Activated CD8-positive, alpha-beta memory T cell treated with anti-CD3 and anti-CD28 coated beads for 36 hours (primary cell): ENCODE results near the gene CRYBG1. TPM values are rescaled to one million over a fixed set of nuclear protein-coding genes. Genes with fewer than 3 reads are reported as not detected.

Experiments
- CTCF ChIA-PET: fragments of 350-600 bp; sonication (Branson Sonifier 250); formaldehyde crosslinking; loops from one replicate; lab custom pipeline; 2021; ENCODE audit warnings: antibody characterized with exemption; lab: Charles Lee
- POLR2A ChIA-PET: fragments of 350-600 bp; sonication (Branson Sonifier 250); formaldehyde crosslinking; loops from one replicate; lab custom pipeline; 2021; ENCODE audit warnings: antibody characterized with exemption; lab: Charles Lee
- total RNA-seq, 2 experiments: library from RNA; stranded (reverse); gene quantifications; one replicate each; pipeline ENCODE4 v1.2.3, GENCODE V29; 2021

CRYBG1 gene
- total RNA-seq: 10 to 100 TPM; 31.8 to 32.3 TPM

DNA sequence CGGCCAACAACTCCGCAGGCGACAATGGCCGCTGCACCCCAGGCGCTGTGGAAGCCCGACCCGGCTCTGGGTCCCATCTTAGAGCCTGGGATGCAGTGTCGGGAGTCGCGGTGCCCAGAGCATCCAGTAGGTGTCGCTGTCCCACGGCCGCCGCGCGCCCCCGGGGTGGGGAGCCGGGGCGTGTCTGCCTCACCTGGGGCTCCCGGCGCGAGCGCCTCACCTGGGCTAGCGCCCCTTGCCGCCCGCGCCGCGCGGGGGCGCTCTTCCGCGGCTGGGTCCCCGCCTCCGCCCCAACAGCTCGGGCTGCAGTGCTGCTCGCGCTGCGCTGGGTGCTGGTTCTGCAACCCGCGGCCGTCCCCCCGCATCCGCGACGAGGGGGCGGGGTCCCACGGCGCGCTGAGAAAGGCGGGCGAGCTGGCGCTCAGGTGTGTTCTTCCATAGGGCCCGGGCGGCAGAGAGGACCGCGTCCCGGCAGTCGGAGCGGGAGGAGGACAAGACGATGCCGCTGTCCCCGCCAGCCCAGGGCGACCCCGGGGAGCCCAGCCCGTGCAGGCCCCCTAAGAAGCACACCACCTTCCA lies at the start of gene CRYBG1:
Gene CRYBG1, plus strand, starts transcription at position 308 of the 579 bp plus-strand sequence. Its CDS starts 192 bp downstream, at position 500.
- ChIA-PET POLR2A (no interaction called here), CTCF (interaction anchor here (0.6 to 2.3 kb wide), 15 partner anchors 9 to 193 kb away, joined by 3 to 15 read pairs (median 3); no protein-coding TSS in a partner anchor)

DNA sequence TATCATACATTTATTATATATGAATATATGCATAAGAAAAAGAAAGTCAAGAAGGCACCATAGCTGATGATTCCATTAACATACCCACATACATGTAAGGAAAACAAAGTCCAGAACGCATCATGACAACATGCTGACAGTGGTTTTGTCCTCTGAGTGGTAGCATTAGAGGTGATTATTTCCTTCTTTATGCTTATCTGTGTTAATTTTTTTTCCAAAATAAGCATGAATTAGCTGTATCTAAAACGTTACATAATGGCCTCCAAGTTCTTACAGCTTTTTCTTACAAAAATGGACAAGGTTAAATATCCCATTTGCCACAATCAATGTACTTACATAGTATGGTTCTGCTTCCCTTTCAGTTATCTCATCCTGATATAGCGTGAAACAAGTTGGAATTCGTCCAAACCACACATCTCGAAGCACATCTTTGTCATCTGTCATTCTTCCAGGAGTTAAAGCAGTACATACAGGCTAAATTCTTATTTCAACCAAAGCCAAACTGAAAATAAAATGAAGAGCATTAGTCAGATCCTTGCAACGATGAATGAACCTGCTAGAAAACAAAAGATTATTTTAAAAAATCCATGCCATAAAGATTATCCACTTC lies 44.6 kb upstream of the CRYBG1 start:
- ChIA-PET CTCF (interaction anchor here (0.5 to 1.1 kb wide), 3 partner anchors 9 to 24 kb away, joined by 3 to 4 read pairs (median 3); partner anchors contain the start of gene ATG5), POLR2A (interaction anchor here (0.6 kb wide), 1 partner anchor 17 kb away, joined by 7 read pairs; no protein-coding TSS in a partner anchor)

GRCh38 chr6:106316375-106316766 lies 44.1 kb upstream of the CRYBG1 start:
- POLR2A ChIA-PET: interaction anchor here (0.6 kb wide), 1 partner anchor 16 kb away, joined by 7 read pairs; no protein-coding TSS in a partner anchor
- CTCF ChIA-PET: interaction anchor here (1.1 kb wide), 1 partner anchor 9 kb away, joined by 3 read pairs; the partner anchor contains the start of gene ATG5

GRCh38 chr6:106318061-106318460 lies 42.5 kb upstream of the CRYBG1 start:
- ChIA-PET POLR2A (interaction anchor here (1.1 kb wide), 1 partner anchor 58 kb away, joined by 3 read pairs; no protein-coding TSS in a partner anchor), CTCF (no interaction called here)

- CTCF ChIA-PET: interaction anchor here (0.8 kb wide), 1 partner anchor 17 kb away, joined by 3 read pairs; no protein-coding TSS in a partner anchor
- POLR2A ChIA-PET: no interaction called here
Observed at GRCh38 chr6:106318851-106319250, 41.7 kb upstream of the CRYBG1 start.

- POLR2A ChIA-PET: no interaction called here
Observed at GRCh38 chr6:106321940-106322339, 38.6 kb upstream of the CRYBG1 start.

DNA sequence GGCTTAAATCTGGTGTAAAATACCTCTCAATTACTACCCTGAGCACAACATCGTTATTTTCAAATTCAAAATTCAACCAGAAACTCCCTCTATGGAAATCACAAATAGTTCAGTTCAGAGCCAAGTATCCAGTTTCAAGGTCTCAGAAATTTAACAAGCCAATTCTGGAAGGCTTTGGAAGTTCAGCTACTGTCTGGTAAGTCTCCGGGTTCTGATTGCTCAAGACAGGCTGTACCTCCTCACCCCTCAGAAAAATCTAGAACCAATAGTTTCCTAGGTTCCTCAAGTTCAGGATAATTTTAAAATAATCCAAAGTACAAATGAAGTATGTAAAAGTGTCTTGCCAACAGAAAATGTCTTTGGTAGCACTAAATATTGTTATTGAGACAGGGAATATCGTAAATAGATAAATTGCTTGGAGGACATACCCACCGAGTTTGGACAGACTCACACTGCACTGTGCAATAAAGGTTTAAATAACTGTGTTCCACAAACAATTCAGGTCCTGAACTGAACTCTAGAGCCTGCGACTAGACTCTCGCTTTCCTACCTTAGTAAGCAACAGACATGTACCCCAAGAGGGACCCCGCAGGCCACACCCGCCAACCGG lies 35.7 kb upstream of the CRYBG1 start:
- ChIA-PET CTCF (interaction anchor here (0.6 to 1.3 kb wide), 3 partner anchors 9 to 779 kb away, joined by 3 read pairs; no protein-coding TSS in a partner anchor), POLR2A (interaction anchor here (1.1 kb wide), 1 partner anchor 188 kb away, joined by 4 read pairs; no protein-coding TSS in a partner anchor)

More at GRCh38 chr6:106321940-106322339, 38.6 kb upstream of the CRYBG1 start:
- CTCF ChIA-PET: no interaction called here

DNA sequence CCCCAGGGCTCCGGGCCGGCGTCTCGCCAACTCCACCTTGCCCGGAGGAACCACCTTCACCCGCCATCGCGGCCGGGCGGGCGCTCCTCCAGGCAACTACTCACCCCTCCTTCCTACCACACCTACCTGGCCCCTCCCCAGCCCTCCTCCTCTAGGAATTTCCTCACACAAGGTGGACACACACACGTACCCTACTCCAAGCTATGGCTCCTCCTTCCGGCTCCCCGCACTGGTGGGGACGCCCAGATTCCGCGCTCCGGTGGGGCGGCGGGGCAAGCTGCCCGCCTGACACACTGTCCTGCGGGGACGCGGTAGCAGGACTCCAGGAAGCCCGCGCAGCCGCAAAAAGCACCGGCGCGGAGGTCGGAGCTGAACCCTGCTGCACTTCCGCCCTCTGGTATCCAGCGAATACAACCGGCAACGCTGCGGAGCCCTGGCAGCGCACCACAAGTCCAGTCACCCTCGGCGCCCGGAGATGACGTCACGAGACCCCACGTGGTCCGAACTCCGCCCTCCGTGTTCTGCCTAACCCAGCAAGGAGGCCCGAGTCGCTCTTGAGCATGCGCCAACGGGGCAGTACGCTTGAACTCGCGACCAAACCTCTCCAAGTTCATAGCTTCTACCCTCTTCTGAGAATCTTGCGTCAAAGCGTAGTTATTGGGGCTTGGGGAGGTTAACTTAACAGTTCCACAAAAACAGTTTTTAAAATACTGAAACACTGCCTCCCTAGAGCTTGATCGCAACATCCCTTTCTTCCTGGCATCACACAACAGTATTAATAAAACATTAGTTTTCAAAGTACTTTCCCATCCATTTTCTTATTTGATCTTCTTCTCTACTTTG lies 35.0 kb upstream of the CRYBG1 start, which contains the start of gene ATG5:
Gene ATG5, minus strand, starts transcription at position 425 of the 843 bp plus-strand sequence. CDS start 9,552 bp downstream, outside the sequence.
- ChIA-PET POLR2A (interaction anchor here (1.1 kb wide), 1 partner anchor 187 kb away, joined by 4 read pairs; no protein-coding TSS in a partner anchor), CTCF (interaction anchor here (1.2 to 1.3 kb wide), 2 partner anchors 9 to 11 kb away, joined by 3 read pairs; no protein-coding TSS in a partner anchor)

- POLR2A ChIA-PET: interaction anchor here (0.6 to 0.7 kb wide), 2 partner anchors 107 to 232 kb away, joined by 4 to 5 read pairs; no protein-coding TSS in a partner anchor
- CTCF ChIA-PET: interaction anchor here (0.6 to 1.8 kb wide), 16 partner anchors 9 to 663 kb away, joined by 3 to 8 read pairs (median 4); partner anchors contain the start of gene CRYBG1
Observed at GRCh38 chr6:106334646-106335448, 25.7 kb upstream of the CRYBG1 start.

GRCh38 chr6:106339334-106340029 lies 21.0 kb upstream of the CRYBG1 start:
- CTCF ChIA-PET: interaction anchor here (0.6 to 3.5 kb wide), 11 partner anchors 9 to 1252 kb away, joined by 3 to 15 read pairs (median 4); partner anchors contain the start of gene CRYBG1
- POLR2A ChIA-PET: no interaction called here

- ChIA-PET POLR2A (no interaction called here), CTCF (interaction anchor here (1.6 kb wide), 1 partner anchor 13 kb away, joined by 4 read pairs; no protein-coding TSS in a partner anchor)
Observed at GRCh38 chr6:106347219-106347618, 13.3 kb upstream of the CRYBG1 start.

DNA sequence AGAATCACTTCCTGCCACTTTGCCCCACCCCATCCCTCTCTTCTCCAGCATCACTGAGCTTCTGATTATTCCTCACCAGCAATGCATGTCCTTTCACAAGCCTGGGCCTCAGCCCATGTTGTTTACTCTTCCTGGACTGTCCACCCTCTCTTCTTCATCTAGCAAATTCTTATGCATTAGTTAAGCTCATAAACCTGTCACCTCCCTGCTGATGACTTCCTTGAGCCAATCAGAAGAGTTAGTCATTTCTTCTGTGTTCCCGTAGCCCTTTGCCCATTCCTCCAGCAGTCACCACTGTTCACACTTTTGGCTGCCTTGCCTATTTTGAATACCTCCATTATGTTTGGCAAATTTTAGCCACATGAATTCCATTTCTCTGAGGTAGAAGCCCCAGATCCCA lies 4.1 kb upstream of the CRYBG1 start:
- CTCF ChIA-PET: no interaction called here
- POLR2A ChIA-PET: no interaction called here

DNA sequence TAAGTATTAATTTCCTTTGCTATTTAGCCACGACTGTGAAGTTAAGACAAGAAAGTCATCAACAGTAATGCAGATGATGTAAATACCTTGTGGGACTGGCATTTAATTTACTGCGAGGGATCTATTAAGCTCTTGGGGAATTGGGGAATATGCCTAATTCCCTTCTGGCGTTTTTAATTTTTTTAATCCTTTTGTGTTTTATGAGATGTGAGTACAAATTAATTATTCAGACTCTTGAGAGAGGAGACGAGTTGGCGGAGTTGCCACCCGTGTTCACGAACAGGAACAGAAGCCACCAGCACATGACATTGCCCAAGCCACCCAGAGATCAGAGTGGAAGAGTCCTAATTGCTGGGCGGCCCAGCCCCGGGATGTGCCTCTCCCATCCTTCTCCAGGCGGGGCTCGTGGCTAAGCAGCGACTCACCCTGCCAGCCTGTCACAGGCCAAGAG lies 533 bp upstream of the CRYBG1 start:
- ChIA-PET POLR2A (no interaction called here), CTCF (interaction anchor here (0.5 to 2.3 kb wide), 8 partner anchors 13 to 220 kb away, joined by 3 to 15 read pairs (median 4); no protein-coding TSS in a partner anchor)

- CTCF ChIA-PET: interaction anchor here (0.6 to 2.3 kb wide), 15 partner anchors 8 to 192 kb away, joined by 3 to 15 read pairs (median 3); no protein-coding TSS in a partner anchor
- POLR2A ChIA-PET: no interaction called here
Observed at GRCh38 chr6:106360989-106361430, 493 bp downstream of the CRYBG1 start.

GRCh38 chr6:106363401-106364138 lies 3.1 kb downstream of the CRYBG1 start:
- CTCF ChIA-PET: interaction anchor here (1.1 kb wide), 1 partner anchor 24 kb away, joined by 5 read pairs; no protein-coding TSS in a partner anchor
- POLR2A ChIA-PET: no interaction called here

GRCh38 chr6:106369739-106370138 lies 9.2 kb downstream of the CRYBG1 start:
- POLR2A ChIA-PET: no interaction called here
- CTCF ChIA-PET: interaction anchor here (1.4 kb wide), 1 partner anchor 9 kb away, joined by 3 read pairs; the partner anchor contains the start of gene CRYBG1
